SU-DHL-6 (cell line): ENCODE results near the gene PRPS1.

Experiments used
- H2AFZ ChIP-seq: fragments of 200-600 bp; sonication (generic); 2 replicates; pipeline ENCODE4 v1.6.1; 2014; ENCODE audit warnings: low read depth, mild to moderate bottlenecking, moderate library complexity, mixed read lengths, antibody characterized with exemption, low read length; ENCODE audit not compliant: severe bottlenecking
- H3F3A ChIP-seq: fragments of 200-600 bp; shearing (Covaris generic); 2 replicates; pipeline ENCODE4 v1.6.0; 2016; ENCODE audit warnings: antibody characterized with exemption, mild to moderate bottlenecking; ENCODE audit not compliant: insufficient read depth
- H3K27ac ChIP-seq: fragments of 200-600 bp; sonication (generic); 2 replicates; pipeline ENCODE4 v1.5.1; 2016; ENCODE audit warnings: low read depth, mild to moderate bottlenecking, low read length, moderate library complexity, mixed read lengths
- H3K27me3 ChIP-seq: fragments of 200-600 bp; sonication (generic), shearing (Covaris generic); 2 replicates; pipeline ENCODE4 v1.6.0; 2014; ENCODE audit warnings: mild to moderate bottlenecking, low read length
- H3K36me3 ChIP-seq: fragments of 200-600 bp; sonication (generic); 2 replicates; pipeline ENCODE4 v1.6.1; 2014; ENCODE audit warnings: mild to moderate bottlenecking, low read length, mixed read lengths
- H3K4me2 ChIP-seq: fragments of 300-600, 200-600 bp; shearing (Covaris generic), sonication (generic); 2 replicates; pipeline ENCODE4 v1.6.0; 2014; ENCODE audit warnings: low read length, low read depth, mild to moderate bottlenecking; ENCODE audit not compliant: poor library complexity, severe bottlenecking
- H3K4me3 ChIP-seq: fragments of 200-600 bp; sonication (generic); 2 replicates; pipeline ENCODE4 v1.5.1; 2014; ENCODE audit warnings: antibody characterized with exemption, low read length, mild to moderate bottlenecking, mixed read lengths; ENCODE audit not compliant: insufficient read depth, poor library complexity, severe bottlenecking
- H3K79me2 ChIP-seq: fragments of 200-600 bp; sonication (generic); 2 replicates; pipeline ENCODE4 v1.6.1; 2014; ENCODE audit warnings: mild to moderate bottlenecking, low read length, moderate library complexity; ENCODE audit not compliant: insufficient read depth
- H3K9ac ChIP-seq: fragments of 200-600 bp; sonication (generic); 2 replicates; pipeline ENCODE4 v1.7.0; 2014; ENCODE audit warnings: mild to moderate bottlenecking, low read length
- H3K9me2 ChIP-seq: fragments of 200-600 bp; sonication (generic); replicated peaks from 2 replicates; pipeline ENCODE4 v1.6.1; 2014; ENCODE audit warnings: low read length; ENCODE audit not compliant: insufficient read depth
- H3K9me3 ChIP-seq: fragments of 200-600 bp; sonication (generic); 2 replicates; pipeline ENCODE4 v1.6.1; 2014; ENCODE audit warnings: low read length, mixed read lengths; ENCODE audit not compliant: insufficient read depth
- H4K20me1 ChIP-seq: fragments of 200-600 bp; sonication (generic); 2 replicates; pipeline ENCODE4 v1.6.1; 2014; ENCODE audit warnings: low read depth, mild to moderate bottlenecking, antibody characterized with exemption, low read length, moderate library complexity, mixed read lengths
- EZH2phosphoT487 ChIP-seq: fragments of 200-600 bp; sonication (generic), shearing (Covaris generic); conservative IDR thresholded peaks from 2 replicates; pipeline ENCODE4 v1.6.1; 2018; ENCODE audit warnings: mild to moderate bottlenecking, antibody characterized with exemption, low read length, moderate library complexity, mixed read lengths
- TF ChIP-seq, protein P1 (sequence below): fragments of 200-600 bp; sonication (generic); IDR thresholded peaks from one replicate; pipeline ENCODE4 v1.5.1; 2017; ENCODE audit warnings: antibody characterized with exemption, mild to moderate bottlenecking, low read length, moderate library complexity; ENCODE audit not compliant: insufficient read depth, poor library complexity, severe bottlenecking

The PRPS1 gene

GRCh38 chrX:107659286-107659685 lies 31.0 kb downstream of the PRPS1 start:
- H3K27ac ChIP-seq: no peak overlapping the region
- H3K79me2 ChIP-seq: no peaks in the 10 kb centered on the region
- no peaks in the 10 kb centered on the region for H3K27me3 ChIP-seq
- no peak overlapping the region for H2AFZ ChIP-seq
- no peaks in the 10 kb centered on the region for H3F3A ChIP-seq
- H3K4me3 ChIP-seq: no peak overlapping the region
- no peaks in the 10 kb centered on the region for H4K20me1 ChIP-seq
- no peak overlapping the region for H3K9ac ChIP-seq
- TF ChIP-seq, protein P1, sequence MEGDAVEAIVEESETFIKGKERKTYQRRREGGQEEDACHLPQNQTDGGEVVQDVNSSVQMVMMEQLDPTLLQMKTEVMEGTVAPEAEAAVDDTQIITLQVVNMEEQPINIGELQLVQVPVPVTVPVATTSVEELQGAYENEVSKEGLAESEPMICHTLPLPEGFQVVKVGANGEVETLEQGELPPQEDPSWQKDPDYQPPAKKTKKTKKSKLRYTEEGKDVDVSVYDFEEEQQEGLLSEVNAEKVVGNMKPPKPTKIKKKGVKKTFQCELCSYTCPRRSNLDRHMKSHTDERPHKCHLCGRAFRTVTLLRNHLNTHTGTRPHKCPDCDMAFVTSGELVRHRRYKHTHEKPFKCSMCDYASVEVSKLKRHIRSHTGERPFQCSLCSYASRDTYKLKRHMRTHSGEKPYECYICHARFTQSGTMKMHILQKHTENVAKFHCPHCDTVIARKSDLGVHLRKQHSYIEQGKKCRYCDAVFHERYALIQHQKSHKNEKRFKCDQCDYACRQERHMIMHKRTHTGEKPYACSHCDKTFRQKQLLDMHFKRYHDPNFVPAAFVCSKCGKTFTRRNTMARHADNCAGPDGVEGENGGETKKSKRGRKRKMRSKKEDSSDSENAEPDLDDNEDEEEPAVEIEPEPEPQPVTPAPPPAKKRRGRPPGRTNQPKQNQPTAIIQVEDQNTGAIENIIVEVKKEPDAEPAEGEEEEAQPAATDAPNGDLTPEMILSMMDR: no peak
- no peak for TF ChIP-seq EZH2phosphoT487
- H3K9me3 ChIP-seq: no peaks in the 10 kb centered on the region
- no peaks in the 10 kb centered on the region for H3K36me3 ChIP-seq
- no peak overlapping the region for H3K4me2 ChIP-seq
- H3K9me2 ChIP-seq: no peaks in the 10 kb centered on the region

- Histone ChIP-seq H3K27me3 (no peaks in the 10 kb centered on the region), H3F3A (no peaks in the 10 kb centered on the region), H3K36me3 (no peaks in the 10 kb centered on the region), H3K27ac (no peak overlapping the region), H3K9me3 (no peaks in the 10 kb centered on the region), H3K79me2 (no peaks in the 10 kb centered on the region), H4K20me1 (no peaks in the 10 kb centered on the region), H3K9ac (no peak overlapping the region), H3K9me2 (no peaks in the 10 kb centered on the region), H2AFZ (no peak overlapping the region), H3K4me3 (no peak overlapping the region), H3K4me2 (no peak overlapping the region)
- no peak for TF ChIP-seq EZH2phosphoT487
- TF ChIP-seq, protein P1: peak; percentile 52
These were observed 31.5 kb downstream of the PRPS1 start for GRCh38 chrX:107659768-107660167.

- Histone ChIP-seq H3K9me2 (no peaks in the 10 kb centered on the region), H3K9ac (no peak overlapping the region), H3K27ac (no peak overlapping the region), H3K4me3 (no peak overlapping the region), H3K9me3 (no peaks in the 10 kb centered on the region), H3F3A (no peaks in the 10 kb centered on the region), H3K79me2 (no peaks in the 10 kb centered on the region), H2AFZ (no peak overlapping the region), H3K36me3 (no peaks in the 10 kb centered on the region), H3K4me2 (no peak overlapping the region), H3K27me3 (no peaks in the 10 kb centered on the region), H4K20me1 (no peaks in the 10 kb centered on the region)
- TF ChIP-seq, protein P1: no peak
- no peak for TF ChIP-seq EZH2phosphoT487
These were observed 33.8 kb downstream of the PRPS1 start for GRCh38 chrX:107662145-107662544.

- Histone ChIP-seq H3F3A (no peaks in the 10 kb centered on the region), H3K9ac (no peak overlapping the region), H3K9me2 (no peaks in the 10 kb centered on the region), H3K27ac (no peak overlapping the region), H3K79me2 (no peaks in the 10 kb centered on the region), H3K27me3 (no peaks in the 10 kb centered on the region), H3K4me3 (no peak overlapping the region), H4K20me1 (no peaks in the 10 kb centered on the region), H3K4me2 (no peak overlapping the region), H2AFZ (no peak overlapping the region), H3K9me3 (no peaks in the 10 kb centered on the region), H3K36me3 (no peaks in the 10 kb centered on the region)
- TF ChIP-seq, protein P1: no peak
- no peak for TF ChIP-seq EZH2phosphoT487
These were observed 34.5 kb downstream of the PRPS1 start for GRCh38 chrX:107662824-107663223.
